ENCODE results near the gene CD244.

Gene CD244

GRCh38 chr1:160781914-160782689 is 80.6 kb downstream of the CD244 start:
- in situ Hi-C loops (cut with MboI; ENCODE audit: low sequenced_read_pairs, unreplicated experiment): no loop called here
- peak; percentile 75 for DNase-seq (ENCODE audit: low spot score)
- TF ChIP-seq, protein P1, sequence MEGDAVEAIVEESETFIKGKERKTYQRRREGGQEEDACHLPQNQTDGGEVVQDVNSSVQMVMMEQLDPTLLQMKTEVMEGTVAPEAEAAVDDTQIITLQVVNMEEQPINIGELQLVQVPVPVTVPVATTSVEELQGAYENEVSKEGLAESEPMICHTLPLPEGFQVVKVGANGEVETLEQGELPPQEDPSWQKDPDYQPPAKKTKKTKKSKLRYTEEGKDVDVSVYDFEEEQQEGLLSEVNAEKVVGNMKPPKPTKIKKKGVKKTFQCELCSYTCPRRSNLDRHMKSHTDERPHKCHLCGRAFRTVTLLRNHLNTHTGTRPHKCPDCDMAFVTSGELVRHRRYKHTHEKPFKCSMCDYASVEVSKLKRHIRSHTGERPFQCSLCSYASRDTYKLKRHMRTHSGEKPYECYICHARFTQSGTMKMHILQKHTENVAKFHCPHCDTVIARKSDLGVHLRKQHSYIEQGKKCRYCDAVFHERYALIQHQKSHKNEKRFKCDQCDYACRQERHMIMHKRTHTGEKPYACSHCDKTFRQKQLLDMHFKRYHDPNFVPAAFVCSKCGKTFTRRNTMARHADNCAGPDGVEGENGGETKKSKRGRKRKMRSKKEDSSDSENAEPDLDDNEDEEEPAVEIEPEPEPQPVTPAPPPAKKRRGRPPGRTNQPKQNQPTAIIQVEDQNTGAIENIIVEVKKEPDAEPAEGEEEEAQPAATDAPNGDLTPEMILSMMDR (IDR thresholded peaks at IDR 0.05; ENCODE audit: borderline replicate concordance, control extremely low read depth, extremely low read depth, insufficient read depth, missing control alignments): no peak

GRCh38 chr1:160781186-160781766 is 81.4 kb downstream of the CD244 start:
- in situ Hi-C loops (cut with MboI; ENCODE audit: low sequenced_read_pairs, unreplicated experiment): no loop called here
- DNase-seq (ENCODE audit: low spot score): no peak
- TF ChIP-seq, protein P1 (IDR thresholded peaks at IDR 0.05; ENCODE audit: borderline replicate concordance, control extremely low read depth, extremely low read depth, insufficient read depth, missing control alignments): no peak

DNA sequence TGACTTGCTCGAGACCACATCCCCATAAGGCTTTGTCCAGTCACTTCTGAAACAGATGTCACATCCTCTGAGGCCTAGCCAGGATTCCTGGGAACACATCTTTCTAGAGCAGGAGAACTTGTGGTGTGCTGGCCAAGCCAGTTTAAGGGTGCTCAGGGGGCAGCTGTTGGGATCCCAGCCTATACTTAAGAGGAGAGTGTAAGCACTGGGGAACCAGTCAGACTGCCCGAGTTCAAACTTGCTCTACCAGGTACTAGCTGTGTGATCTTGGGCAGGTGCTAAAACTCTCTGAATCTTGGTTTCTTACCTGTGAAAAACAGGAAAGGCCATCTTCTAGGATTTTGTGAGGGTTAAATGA is 82.3 kb downstream of the CD244 start:
- TF ChIP-seq, protein P1 (IDR thresholded peaks at IDR 0.05; ENCODE audit: borderline replicate concordance, control extremely low read depth, extremely low read depth, insufficient read depth, missing control alignments): no peak
- in situ Hi-C loops (cut with MboI; ENCODE audit: low sequenced_read_pairs, unreplicated experiment): no loop called here

More for the DNA sequence above, 82.3 kb downstream of the CD244 start:
- DNase-seq (ENCODE audit: low spot score): no peak
